Erythroblast (primary cell): ENCODE measurements around the gene USP28.

Source experiments
- GATA1 ChIP-seq: IDR thresholded peaks from 2 replicates; pipeline ENCODE4 v1.6.1; 2011; ENCODE audit warnings: low read depth, mild to moderate bottlenecking, control low read depth, low read length, moderate library complexity
- POLR2A ChIP-seq: IDR thresholded peaks from 2 replicates; pipeline ENCODE4 v1.6.1; 2011; ENCODE audit warnings: mild to moderate bottlenecking, low read length

- TF ChIP-seq POLR2A (no peak), GATA1 (no peak)
Observed at GRCh38 chr11:113818426-113818825, 56.9 kb downstream of the USP28 start.
